ENCODE results near the gene LIN52. TPM values are rescaled to one million over a fixed set of nuclear protein-coding genes. Genes with fewer than 3 reads are reported as not detected.
A peak's percentile ranks its signal among the peaks of the same experiment; 100 is the strongest.

The LIN52 gene
- total RNA-seq, 6 experiments from 2014 or later = 9.8 to 12.1 (median 10.1) TPM

- Mint-ChIP-seq H3K4me3 (peak overlapping the region; percentile 97), H3K27me3 (ENCODE audit: insufficient read depth) (peaks cover 7% of the 10 kb centered on the region), H3K4me1 (ENCODE audit: low read depth) (peaks cover 30% of the 10 kb centered on the region), H3K36me3 (ENCODE audit: low read depth) (no peaks in the 10 kb centered on the region), H3K9me3 (no peaks in the 10 kb centered on the region), H3K27ac (peak overlapping the region; percentile 95)
- no peak for DNase-seq
- TF ChIP-seq, protein P1, sequence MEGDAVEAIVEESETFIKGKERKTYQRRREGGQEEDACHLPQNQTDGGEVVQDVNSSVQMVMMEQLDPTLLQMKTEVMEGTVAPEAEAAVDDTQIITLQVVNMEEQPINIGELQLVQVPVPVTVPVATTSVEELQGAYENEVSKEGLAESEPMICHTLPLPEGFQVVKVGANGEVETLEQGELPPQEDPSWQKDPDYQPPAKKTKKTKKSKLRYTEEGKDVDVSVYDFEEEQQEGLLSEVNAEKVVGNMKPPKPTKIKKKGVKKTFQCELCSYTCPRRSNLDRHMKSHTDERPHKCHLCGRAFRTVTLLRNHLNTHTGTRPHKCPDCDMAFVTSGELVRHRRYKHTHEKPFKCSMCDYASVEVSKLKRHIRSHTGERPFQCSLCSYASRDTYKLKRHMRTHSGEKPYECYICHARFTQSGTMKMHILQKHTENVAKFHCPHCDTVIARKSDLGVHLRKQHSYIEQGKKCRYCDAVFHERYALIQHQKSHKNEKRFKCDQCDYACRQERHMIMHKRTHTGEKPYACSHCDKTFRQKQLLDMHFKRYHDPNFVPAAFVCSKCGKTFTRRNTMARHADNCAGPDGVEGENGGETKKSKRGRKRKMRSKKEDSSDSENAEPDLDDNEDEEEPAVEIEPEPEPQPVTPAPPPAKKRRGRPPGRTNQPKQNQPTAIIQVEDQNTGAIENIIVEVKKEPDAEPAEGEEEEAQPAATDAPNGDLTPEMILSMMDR (IDR thresholded peaks at IDR 0.05) = no peak
Observed at GRCh38 chr14:74083784-74084276, 926 bp upstream of the LIN52 start.

DNA sequence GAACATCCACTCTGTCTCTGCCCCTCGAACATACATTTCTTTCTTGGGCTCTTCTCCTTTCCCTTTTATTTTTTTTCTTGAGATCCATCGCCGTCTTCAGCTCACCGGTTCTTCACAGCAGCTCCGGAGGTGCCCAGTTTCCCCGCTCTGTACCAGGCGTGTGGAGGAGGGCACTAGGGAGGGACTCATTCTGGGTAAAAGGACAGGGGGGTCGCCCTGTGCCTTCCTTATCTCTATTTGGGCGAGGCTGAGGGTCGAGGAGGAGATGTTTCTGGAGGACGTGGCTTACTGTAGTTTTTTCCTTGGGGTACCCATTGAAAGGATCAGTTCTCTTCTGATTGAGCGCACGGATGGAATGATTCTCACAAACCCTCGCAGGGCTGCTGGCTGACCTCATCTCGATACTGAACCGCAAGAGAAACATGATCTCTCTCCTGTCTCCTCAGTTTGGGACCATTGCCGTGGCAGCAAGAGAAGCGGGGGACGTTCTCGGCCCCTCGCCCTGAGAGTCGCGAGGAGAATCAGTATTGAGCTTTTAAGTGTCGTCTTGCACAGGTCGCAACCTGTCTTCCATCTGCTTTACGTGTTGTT, 386 bp downstream of the LIN52 start:
- DNase-seq = peak; percentile 46
- TF ChIP-seq, protein P1 (IDR thresholded peaks at IDR 0.05) = no peak
- H3K27me3 Mint-ChIP-seq (ENCODE audit: insufficient read depth) = peaks cover 7% of the 10 kb centered on the region

GRCh38 chr14:74085828-74086227, 1.1 kb downstream of the LIN52 start:
- Mint-ChIP-seq H3K4me1 (ENCODE audit: low read depth) (peaks cover 30% of the 10 kb centered on the region), H3K9me3 (no peaks in the 10 kb centered on the region), H3K27me3 (ENCODE audit: insufficient read depth) (peaks cover 7% of the 10 kb centered on the region), H3K27ac (peak overlapping the region; percentile 94), H3K4me3 (peak overlapping the region; percentile 97), H3K36me3 (ENCODE audit: low read depth) (no peaks in the 10 kb centered on the region; the same call in 1 of the 2 replicates)
- DNase-seq = no peak
- TF ChIP-seq, protein P1 (IDR thresholded peaks at IDR 0.05) = no peak

More for the DNA sequence above, 386 bp downstream of the LIN52 start:
- peaks cover 30% of the 10 kb centered on the region for H3K4me1 Mint-ChIP-seq (ENCODE audit: low read depth)
- no peaks in the 10 kb centered on the region for H3K36me3 Mint-ChIP-seq (ENCODE audit: low read depth)
- peak overlapping the region; percentile 97 for H3K4me3 Mint-ChIP-seq
- H3K9me3 Mint-ChIP-seq = no peaks in the 10 kb centered on the region
- H3K27ac Mint-ChIP-seq = peak overlapping the region; percentile 94

- H3K27me3 Mint-ChIP-seq (ENCODE audit: insufficient read depth) = peaks cover 5% of the 10 kb centered on the region
- TF ChIP-seq, protein P1 (IDR thresholded peaks at IDR 0.05) = no peak
- H3K4me3 Mint-ChIP-seq = no peak overlapping the region
- peaks cover 13% of the 10 kb centered on the region for H3K4me1 Mint-ChIP-seq (ENCODE audit: low read depth)
- no peaks in the 10 kb centered on the region; the same call in 1 of the 2 replicates for H3K36me3 Mint-ChIP-seq (ENCODE audit: low read depth)
- H3K27ac Mint-ChIP-seq = no peak overlapping the region; the same call in 1 of the 2 replicates
- DNase-seq = no peak
- no peaks in the 10 kb centered on the region for H3K9me3 Mint-ChIP-seq
Observed at GRCh38 chr14:74089251-74090020, 4.7 kb downstream of the LIN52 start.

- no peaks in the 10 kb centered on the region; the same call in 1 of the 2 replicates for H3K27me3 Mint-ChIP-seq (ENCODE audit: insufficient read depth)
- H3K36me3 Mint-ChIP-seq (ENCODE audit: low read depth) = 0 out of 2 replicates have a peak, but pooled peaks cover 4% of the 10 kb centered on the region
- no peak overlapping the region for H3K27ac Mint-ChIP-seq
- no peaks in the 10 kb centered on the region for H3K4me1 Mint-ChIP-seq (ENCODE audit: low read depth)
- DNase-seq = no peak
- no peak overlapping the region for H3K4me3 Mint-ChIP-seq
- H3K9me3 Mint-ChIP-seq = no peaks in the 10 kb centered on the region
- TF ChIP-seq, protein P1 (IDR thresholded peaks at IDR 0.05) = no peak
Observed at GRCh38 chr14:74105381-74105780, 20.6 kb downstream of the LIN52 start.

All from HFFc6 (cell line).